Upper lobe of left lung (tissue), 4 donors: ENCODE data around the gene KLLN.

Experiments
- POLR2A ChIP-seq, 4 donors: fragments of 450-650 bp; IDR thresholded peaks; one replicate each; pipeline ENCODE4 v1.5.1; 2016 to 2017; ENCODE audit warnings: antibody characterized with exemption in 4 of 4, mild to moderate bottlenecking in 2 of 4
- TF ChIP-seq, protein P1 (sequence below), 6 experiments: fragments of 450-650 bp in 4 of 6; fragments of 200-600 bp in 2 of 6; sonication (generic) in 2 of 6; IDR thresholded peaks; one replicate each; pipeline ENCODE4 v1.5.1; 2016 to 2019; ENCODE audit warnings: antibody characterized with exemption in 6 of 6

DNA sequence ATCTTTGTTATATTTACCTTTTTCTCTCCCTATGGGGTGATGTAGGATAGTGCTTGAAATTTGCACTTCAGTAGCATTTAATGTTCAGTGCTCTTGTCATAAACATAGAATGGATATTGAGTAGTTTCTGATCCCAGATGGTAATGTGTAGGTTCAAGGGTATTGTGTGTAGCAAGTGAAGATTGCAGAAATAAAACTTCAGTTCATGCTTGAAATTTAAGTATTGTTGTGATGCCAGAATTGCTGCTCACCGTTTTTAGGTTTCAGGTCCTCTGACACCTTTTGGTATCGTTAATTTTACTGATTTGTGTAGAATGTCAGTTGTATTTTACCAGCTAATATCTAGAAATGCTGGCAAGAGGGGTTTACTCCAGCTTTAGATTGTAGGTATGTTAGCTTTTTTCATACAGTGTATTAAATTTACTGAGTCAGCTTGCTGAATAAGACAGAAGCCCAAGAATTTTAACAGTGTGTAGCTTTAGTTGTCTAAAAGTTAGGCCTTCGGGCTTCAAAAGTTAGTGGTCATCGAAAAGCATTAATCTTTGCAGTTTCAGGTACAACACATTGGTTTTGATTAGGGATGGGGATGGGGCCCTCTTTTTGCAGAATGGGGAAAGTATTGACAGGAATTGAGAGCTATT, 2.0 kb upstream of the KLLN start:
- TF ChIP-seq, protein P1, sequence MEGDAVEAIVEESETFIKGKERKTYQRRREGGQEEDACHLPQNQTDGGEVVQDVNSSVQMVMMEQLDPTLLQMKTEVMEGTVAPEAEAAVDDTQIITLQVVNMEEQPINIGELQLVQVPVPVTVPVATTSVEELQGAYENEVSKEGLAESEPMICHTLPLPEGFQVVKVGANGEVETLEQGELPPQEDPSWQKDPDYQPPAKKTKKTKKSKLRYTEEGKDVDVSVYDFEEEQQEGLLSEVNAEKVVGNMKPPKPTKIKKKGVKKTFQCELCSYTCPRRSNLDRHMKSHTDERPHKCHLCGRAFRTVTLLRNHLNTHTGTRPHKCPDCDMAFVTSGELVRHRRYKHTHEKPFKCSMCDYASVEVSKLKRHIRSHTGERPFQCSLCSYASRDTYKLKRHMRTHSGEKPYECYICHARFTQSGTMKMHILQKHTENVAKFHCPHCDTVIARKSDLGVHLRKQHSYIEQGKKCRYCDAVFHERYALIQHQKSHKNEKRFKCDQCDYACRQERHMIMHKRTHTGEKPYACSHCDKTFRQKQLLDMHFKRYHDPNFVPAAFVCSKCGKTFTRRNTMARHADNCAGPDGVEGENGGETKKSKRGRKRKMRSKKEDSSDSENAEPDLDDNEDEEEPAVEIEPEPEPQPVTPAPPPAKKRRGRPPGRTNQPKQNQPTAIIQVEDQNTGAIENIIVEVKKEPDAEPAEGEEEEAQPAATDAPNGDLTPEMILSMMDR (IDR thresholded peaks at IDR 0.05) = no peak
- TF ChIP-seq POLR2A (IDR thresholded peaks at IDR 0.05) = no peak
